GM12878 (cell line): ENCODE data around the gene UBE2L5. TPM values are rescaled to one million over a fixed set of nuclear protein-coding genes. Genes with fewer than 3 reads are reported as not detected.

Source experiments
- BMI1 ChIP-seq: fragments of 450-650 bp; IDR thresholded peaks from 2 replicates; pipeline ENCODE4 v1.6.1; 2016; ENCODE audit warnings: mild to moderate bottlenecking, moderate library complexity, borderline replicate concordance
- CHD1 ChIP-seq: IDR thresholded peaks from 2 replicates; pipeline ENCODE4 v1.6.1; 2012; ENCODE audit warnings: low read depth, low read length, improper control_type of control experiment
- JUND ChIP-seq: IDR thresholded peaks from 2 replicates; pipeline ENCODE4 v1.6.1; 2012; ENCODE audit warnings: low read depth, mild to moderate bottlenecking, low read length, improper control_type of control experiment, moderate library complexity
- NR2C1 ChIP-seq: fragments of 450-650 bp; IDR thresholded peaks from 2 replicates; pipeline ENCODE4 v1.6.1; 2017; ENCODE audit warnings: antibody characterized with exemption, mild to moderate bottlenecking, moderate library complexity
- POLR2A ChIP-seq: IDR thresholded peaks from 2 replicates; pipeline ENCODE4 v1.6.1; 2011; ENCODE audit warnings: low read depth, mild to moderate bottlenecking, low read length
- RELA ChIP-seq: fragments of 450-650 bp; IDR thresholded peaks from 2 replicates; pipeline ENCODE4 v1.8.0; 2014; ENCODE audit warnings: borderline replicate concordance; ENCODE audit not compliant: partially characterized antibody
- SMARCA5 ChIP-seq: fragments of 450-650 bp; IDR thresholded peaks from 2 replicates; pipeline ENCODE4 v1.6.1; 2017; ENCODE audit warnings: mild to moderate bottlenecking
- SREBF1 ChIP-seq: IDR thresholded peaks from 2 replicates; pipeline ENCODE4 v1.6.1; 2012; ENCODE audit warnings: mild to moderate bottlenecking, low read length
- TARDBP ChIP-seq: IDR thresholded peaks from 2 replicates; pipeline ENCODE4 v1.6.1; 2016; ENCODE audit warnings: borderline replicate concordance
- TCF3 ChIP-seq: IDR thresholded peaks from 2 replicates; pipeline ENCODE4 v1.6.1; 2012; ENCODE audit warnings: low read depth, mild to moderate bottlenecking, low read length, borderline replicate concordance; ENCODE audit not compliant: insufficient read depth
- ZNF622 ChIP-seq: fragments of 450-650 bp; IDR thresholded peaks from 2 replicates; pipeline ENCODE4 v1.6.1; 2017; ENCODE audit warnings: mild to moderate bottlenecking, inconsistent platforms
- polyA plus RNA-seq, 11 experiments: library from polyadenylated mRNA; depleted of rRNA in 4 of 11; unstranded in 6 of 11; stranded (reverse) in 5 of 11; fragments of >200 nt; fragmentation: Nextera tagmentation in 4 of 11; fragmentation: Illumina TruSeq in 1 of 11; extraction: Ambion mirVana in 4 of 11; extraction: Trizol in 1 of 11; gene quantifications; 1 replicate in 1 of 11; 2 replicates in 10 of 11; pipeline versions ENCODE4 v1.2.1 to v1.2.3, GENCODE V29; 2011 to 2016; ENCODE audit warnings: inconsistent platforms in 2 of 11, missing spikeins in 2 of 11, low read depth in 1 of 11
- total RNA-seq, 4 experiments: library from RNA; depleted of rRNA in 3 of 4; stranded (reverse); fragments of >200 nt in 3 of 4; fragmentation: Illumina TruSeq in 1 of 4; extraction: Trizol in 1 of 4; gene quantifications; 2 replicates each; pipeline versions ENCODE4 v1.2.1 to v1.2.3, GENCODE V29; 2013 to 2021
- TF ChIP-seq, protein P1 (sequence below): IDR thresholded peaks from 2 replicates; pipeline ENCODE4 v1.6.1; 2012; ENCODE audit warnings: improper control_type of control experiment, low read depth, low read length; ENCODE audit not compliant: insufficient replicate concordance
- TF ChIP-seq, protein P2 (sequence below): IDR thresholded peaks from 2 replicates; pipeline ENCODE4 v1.6.1; 2011; ENCODE audit warnings: low read depth, mild to moderate bottlenecking, low read length, moderate library complexity, borderline replicate concordance; ENCODE audit errors: extremely low read depth
- TF ChIP-seq, protein P3 (sequence below): IDR thresholded peaks from 2 replicates; pipeline ENCODE4 v1.6.1; 2011; ENCODE audit warnings: borderline replicate concordance, low read depth, mild to moderate bottlenecking, moderate library complexity, low read length; ENCODE audit not compliant: insufficient read depth, poor library complexity, severe bottlenecking
- TF ChIP-seq, protein P4 (sequence below): fragments of 450-650 bp; IDR thresholded peaks from 2 replicates; pipeline ENCODE4 v1.6.1; 2016; ENCODE audit warnings: mild to moderate bottlenecking, moderate library complexity, borderline replicate concordance
- TF ChIP-seq, protein P5 (sequence below): IDR thresholded peaks from 2 replicates; pipeline ENCODE4 v1.6.1; 2011; ENCODE audit warnings: borderline replicate concordance, low read depth, mild to moderate bottlenecking, moderate library complexity, mixed read lengths, low read length; ENCODE audit not compliant: insufficient read depth; ENCODE audit errors: extremely low read length

Gene UBE2L5
- total and polyA plus RNA-seq, 10 of the 15 experiments (the other 5 are each of a cell fraction or from before 2014, with no cell fraction given), result 0.03 to 1.1 (median 0.19) TPM; not detected in 2

DNA sequence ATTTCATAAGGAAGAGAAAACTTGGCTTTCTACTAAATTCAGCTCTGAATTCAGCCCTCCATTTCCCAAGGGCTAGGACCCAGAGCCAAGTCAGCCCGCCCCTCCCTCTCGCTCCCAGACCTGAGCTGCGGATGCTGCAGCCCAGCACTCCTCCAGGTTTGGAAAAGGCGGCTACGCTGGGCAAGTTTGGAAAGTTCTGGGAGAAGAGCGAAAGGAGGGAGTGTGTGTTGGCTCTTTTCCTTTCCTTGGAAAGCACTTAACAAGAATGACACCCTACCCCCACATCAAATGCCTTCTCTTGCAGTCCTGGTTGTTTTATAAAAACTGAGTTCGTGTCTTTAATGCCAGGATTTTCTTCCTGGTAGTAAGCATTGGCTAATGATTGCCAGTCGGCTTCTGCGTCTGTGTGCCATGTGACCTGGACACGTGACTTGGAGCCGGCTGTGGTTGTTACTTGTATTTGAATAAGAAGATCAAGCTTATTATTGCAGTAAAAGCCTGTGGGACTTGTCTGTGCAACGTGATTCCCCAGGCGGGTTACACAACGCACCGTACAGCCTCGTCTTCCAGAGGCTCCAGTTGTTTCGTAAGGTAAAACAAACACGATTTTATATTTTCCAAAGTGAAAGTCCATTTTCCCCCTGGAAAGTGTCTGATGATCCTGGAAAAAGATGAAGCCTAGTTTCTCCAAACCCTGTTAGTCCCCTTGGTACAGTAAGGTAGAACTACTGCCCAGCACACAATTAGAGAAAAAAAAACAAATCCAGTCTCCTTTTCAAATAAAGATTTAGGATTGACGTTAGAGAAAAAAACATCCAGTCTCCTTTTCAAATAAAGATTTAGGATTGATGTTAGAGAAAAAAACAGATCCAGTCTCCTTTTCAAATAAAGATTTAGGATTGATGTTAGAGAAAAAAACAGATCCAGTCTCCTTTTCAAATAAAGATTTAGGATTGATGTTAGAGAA is 26.8 kb upstream of the UBE2L5 start (continued):
- TF ChIP-seq, protein P1, sequence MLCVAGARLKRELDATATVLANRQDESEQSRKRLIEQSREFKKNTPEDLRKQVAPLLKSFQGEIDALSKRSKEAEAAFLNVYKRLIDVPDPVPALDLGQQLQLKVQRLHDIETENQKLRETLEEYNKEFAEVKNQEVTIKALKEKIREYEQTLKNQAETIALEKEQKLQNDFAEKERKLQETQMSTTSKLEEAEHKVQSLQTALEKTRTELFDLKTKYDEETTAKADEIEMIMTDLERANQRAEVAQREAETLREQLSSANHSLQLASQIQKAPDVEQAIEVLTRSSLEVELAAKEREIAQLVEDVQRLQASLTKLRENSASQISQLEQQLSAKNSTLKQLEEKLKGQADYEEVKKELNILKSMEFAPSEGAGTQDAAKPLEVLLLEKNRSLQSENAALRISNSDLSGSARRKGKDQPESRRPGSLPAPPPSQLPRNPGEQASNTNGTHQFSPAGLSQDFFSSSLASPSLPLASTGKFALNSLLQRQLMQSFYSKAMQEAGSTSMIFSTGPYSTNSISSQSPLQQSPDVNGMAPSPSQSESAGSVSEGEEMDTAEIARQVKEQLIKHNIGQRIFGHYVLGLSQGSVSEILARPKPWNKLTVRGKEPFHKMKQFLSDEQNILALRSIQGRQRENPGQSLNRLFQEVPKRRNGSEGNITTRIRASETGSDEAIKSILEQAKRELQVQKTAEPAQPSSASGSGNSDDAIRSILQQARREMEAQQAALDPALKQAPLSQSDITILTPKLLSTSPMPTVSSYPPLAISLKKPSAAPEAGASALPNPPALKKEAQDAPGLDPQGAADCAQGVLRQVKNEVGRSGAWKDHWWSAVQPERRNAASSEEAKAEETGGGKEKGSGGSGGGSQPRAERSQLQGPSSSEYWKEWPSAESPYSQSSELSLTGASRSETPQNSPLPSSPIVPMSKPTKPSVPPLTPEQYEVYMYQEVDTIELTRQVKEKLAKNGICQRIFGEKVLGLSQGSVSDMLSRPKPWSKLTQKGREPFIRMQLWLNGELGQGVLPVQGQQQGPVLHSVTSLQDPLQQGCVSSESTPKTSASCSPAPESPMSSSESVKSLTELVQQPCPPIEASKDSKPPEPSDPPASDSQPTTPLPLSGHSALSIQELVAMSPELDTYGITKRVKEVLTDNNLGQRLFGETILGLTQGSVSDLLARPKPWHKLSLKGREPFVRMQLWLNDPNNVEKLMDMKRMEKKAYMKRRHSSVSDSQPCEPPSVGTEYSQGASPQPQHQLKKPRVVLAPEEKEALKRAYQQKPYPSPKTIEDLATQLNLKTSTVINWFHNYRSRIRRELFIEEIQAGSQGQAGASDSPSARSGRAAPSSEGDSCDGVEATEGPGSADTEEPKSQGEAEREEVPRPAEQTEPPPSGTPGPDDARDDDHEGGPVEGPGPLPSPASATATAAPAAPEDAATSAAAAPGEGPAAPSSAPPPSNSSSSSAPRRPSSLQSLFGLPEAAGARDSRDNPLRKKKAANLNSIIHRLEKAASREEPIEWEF, result no peak
- TF ChIP-seq BMI1, result no peak; the same call in 1 of the 2 replicates
- TF ChIP-seq SREBF1, result no peak
- peak; percentile 72; the same call in 1 of the 2 replicates for TF ChIP-seq SMARCA5
- no peak for TF ChIP-seq JUND
- TF ChIP-seq, protein P2, sequence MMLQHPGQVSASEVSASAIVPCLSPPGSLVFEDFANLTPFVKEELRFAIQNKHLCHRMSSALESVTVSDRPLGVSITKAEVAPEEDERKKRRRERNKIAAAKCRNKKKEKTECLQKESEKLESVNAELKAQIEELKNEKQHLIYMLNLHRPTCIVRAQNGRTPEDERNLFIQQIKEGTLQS, result peak; percentile 97
- no peak for TF ChIP-seq ZNF622
- TF ChIP-seq, protein P3, sequence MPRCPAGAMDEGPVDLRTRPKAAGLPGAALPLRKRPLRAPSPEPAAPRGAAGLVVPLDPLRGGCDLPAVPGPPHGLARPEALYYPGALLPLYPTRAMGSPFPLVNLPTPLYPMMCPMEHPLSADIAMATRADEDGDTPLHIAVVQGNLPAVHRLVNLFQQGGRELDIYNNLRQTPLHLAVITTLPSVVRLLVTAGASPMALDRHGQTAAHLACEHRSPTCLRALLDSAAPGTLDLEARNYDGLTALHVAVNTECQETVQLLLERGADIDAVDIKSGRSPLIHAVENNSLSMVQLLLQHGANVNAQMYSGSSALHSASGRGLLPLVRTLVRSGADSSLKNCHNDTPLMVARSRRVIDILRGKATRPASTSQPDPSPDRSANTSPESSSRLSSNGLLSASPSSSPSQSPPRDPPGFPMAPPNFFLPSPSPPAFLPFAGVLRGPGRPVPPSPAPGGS, result no peak
- TF ChIP-seq, protein P4, sequence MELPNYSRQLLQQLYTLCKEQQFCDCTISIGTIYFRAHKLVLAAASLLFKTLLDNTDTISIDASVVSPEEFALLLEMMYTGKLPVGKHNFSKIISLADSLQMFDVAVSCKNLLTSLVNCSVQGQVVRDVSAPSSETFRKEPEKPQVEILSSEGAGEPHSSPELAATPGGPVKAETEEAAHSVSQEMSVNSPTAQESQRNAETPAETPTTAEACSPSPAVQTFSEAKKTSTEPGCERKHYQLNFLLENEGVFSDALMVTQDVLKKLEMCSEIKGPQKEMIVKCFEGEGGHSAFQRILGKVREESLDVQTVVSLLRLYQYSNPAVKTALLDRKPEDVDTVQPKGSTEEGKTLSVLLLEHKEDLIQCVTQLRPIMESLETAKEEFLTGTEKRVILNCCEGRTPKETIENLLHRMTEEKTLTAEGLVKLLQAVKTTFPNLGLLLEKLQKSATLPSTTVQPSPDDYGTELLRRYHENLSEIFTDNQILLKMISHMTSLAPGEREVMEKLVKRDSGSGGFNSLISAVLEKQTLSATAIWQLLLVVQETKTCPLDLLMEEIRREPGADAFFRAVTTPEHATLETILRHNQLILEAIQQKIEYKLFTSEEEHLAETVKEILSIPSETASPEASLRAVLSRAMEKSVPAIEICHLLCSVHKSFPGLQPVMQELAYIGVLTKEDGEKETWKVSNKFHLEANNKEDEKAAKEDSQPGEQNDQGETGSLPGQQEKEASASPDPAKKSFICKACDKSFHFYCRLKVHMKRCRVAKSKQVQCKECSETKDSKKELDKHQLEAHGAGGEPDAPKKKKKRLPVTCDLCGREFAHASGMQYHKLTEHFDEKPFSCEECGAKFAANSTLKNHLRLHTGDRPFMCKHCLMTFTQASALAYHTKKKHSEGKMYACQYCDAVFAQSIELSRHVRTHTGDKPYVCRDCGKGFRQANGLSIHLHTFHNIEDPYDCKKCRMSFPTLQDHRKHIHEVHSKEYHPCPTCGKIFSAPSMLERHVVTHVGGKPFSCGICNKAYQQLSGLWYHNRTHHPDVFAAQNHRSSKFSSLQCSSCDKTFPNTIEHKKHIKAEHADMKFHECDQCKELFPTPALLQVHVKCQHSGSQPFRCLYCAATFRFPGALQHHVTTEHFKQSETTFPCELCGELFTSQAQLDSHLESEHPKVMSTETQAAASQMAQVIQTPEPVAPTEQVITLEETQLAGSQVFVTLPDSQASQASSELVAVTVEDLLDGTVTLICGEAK, result peak; percentile 69; the same call in 1 of the 2 replicates
- TF ChIP-seq TARDBP, result no peak
- TF ChIP-seq, protein P5, sequence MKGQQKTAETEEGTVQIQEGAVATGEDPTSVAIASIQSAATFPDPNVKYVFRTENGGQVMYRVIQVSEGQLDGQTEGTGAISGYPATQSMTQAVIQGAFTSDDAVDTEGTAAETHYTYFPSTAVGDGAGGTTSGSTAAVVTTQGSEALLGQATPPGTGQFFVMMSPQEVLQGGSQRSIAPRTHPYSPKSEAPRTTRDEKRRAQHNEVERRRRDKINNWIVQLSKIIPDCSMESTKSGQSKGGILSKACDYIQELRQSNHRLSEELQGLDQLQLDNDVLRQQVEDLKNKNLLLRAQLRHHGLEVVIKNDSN, result peak; percentile 88
- no peak for TF ChIP-seq TCF3
- no peak for TF ChIP-seq NR2C1
- peak; percentile 71 for TF ChIP-seq RELA
- TF ChIP-seq CHD1, result no peak
- TF ChIP-seq POLR2A, result peak; percentile 34
